K562 (cell line): ENCODE data around the gene ZNF599. TPM values are rescaled to one million over a fixed set of nuclear protein-coding genes. Genes with fewer than 3 reads are reported as not detected.
A peak's percentile ranks its signal among the peaks of the same experiment; 100 is the strongest.

ENCODE experiments used
- ATAC-seq: fragments of 200-7000 bp; cut with Tn5 transposase; 3 replicates; pipeline ENCODE4 v1.9.1; 2020; ENCODE audit warnings: moderate library complexity
- BruUV-seq: library from RNA; stranded (reverse); fragments of 400-500 nt; replicated peaks from 2 replicates; lab custom pipeline; 2021; lab: Mats Ljungman, UMichigan
- CTCF ChIA-PET: fragments of 300-600 bp; formaldehyde crosslinking; extraction: SDS; loops from one replicate; lab custom pipeline; 2021; ENCODE audit warnings: low intra/inter-chr PET ratio; lab: Yijun Ruan, JAX
- POLR2A ChIA-PET: fragments of 300-600, 350-650 bp; sonication (Branson Sonifier 250); formaldehyde crosslinking; extraction: SDS; loops from one replicate; lab custom pipeline; 2021; ENCODE audit warnings: antibody characterized with exemption, inconsistent platforms; lab: Yijun Ruan, JAX
- DNase-seq, 4 experiments: peaks; one replicate each; pipeline versions ENCODE4 v3.0.0 to v3.0.0-alpha.2; 2011 to 2018; ENCODE audit warnings: low spot score in 3 of 4, mixed read lengths in 3 of 4; ENCODE audit errors: extremely low read depth in 1 of 4
- FAIRE-seq: peaks from 2 replicates; lab custom pipeline; 2011; peaks lifted over from hg19 to GRCh38; lab: Jason Lieb, UNC
- H2AFZ ChIP-seq: 2 replicates; pipeline ENCODE4 v1.6.0; 2011; ENCODE audit warnings: low read depth, low read length, control low read depth, inconsistent platforms
- H3K27ac ChIP-seq: fragments of 200-600 bp; 3 replicates; pipeline ENCODE4 v1.8.0; 2011; ENCODE audit warnings: low read depth, mild to moderate bottlenecking, control low read depth, inconsistent platforms, low read length, moderate library complexity, mixed read lengths; ENCODE audit errors: extremely low read depth
- H3K27me3 ChIP-seq, 2 experiments: fragments of 300-600 bp in 1 of 2; 2 replicates in 1 of 2; 3 replicates in 1 of 2; pipeline versions ENCODE4 v1.6.0 to v1.8.0; 2011; ENCODE audit warnings: inconsistent platforms in 2 of 2, low read length in 2 of 2, mild to moderate bottlenecking in 1 of 2, mixed read lengths in 1 of 2, moderate library complexity in 1 of 2; ENCODE audit not compliant: control insufficient read depth in 2 of 2, insufficient read depth in 2 of 2
- H3K36me3 ChIP-seq: fragments of 300-600 bp; 3 replicates; pipeline ENCODE4 v1.8.0; 2011; ENCODE audit warnings: mild to moderate bottlenecking, low read length, inconsistent platforms; ENCODE audit not compliant: control insufficient read depth, insufficient read depth
- H3K4me1 ChIP-seq, 2 experiments: fragments of 200-600 bp in 1 of 2; replicated peaks in 1 of 2; 2 replicates in 1 of 2; 3 replicates in 1 of 2; pipeline versions ENCODE4 v1.5.1 to v1.8.0; 2011; ENCODE audit warnings: inconsistent platforms in 2 of 2, low read length in 2 of 2, mild to moderate bottlenecking in 1 of 2, mixed read lengths in 1 of 2, moderate library complexity in 1 of 2; ENCODE audit not compliant: control insufficient read depth in 2 of 2, insufficient read depth in 2 of 2
- H3K4me2 ChIP-seq: 2 replicates; pipeline ENCODE4 v1.6.1; 2011; ENCODE audit warnings: low read length, control low read depth, inconsistent platforms, mixed read lengths; ENCODE audit not compliant: insufficient read depth
- H3K4me3 ChIP-seq: fragments of 200-600 bp; sonication (generic), shearing (Covaris generic); 2 replicates; pipeline ENCODE4 v1.5.1; 2016; ENCODE audit warnings: control low read depth, inconsistent platforms
- H3K79me2 ChIP-seq: fragments of 200-600 bp; 3 replicates; pipeline ENCODE4 v1.8.0; 2011; ENCODE audit warnings: low read length, inconsistent platforms; ENCODE audit not compliant: control insufficient read depth, insufficient read depth
- H3K9ac ChIP-seq, 2 experiments: 2 replicates each; pipeline versions ENCODE4 v1.6.0 to v1.6.1; 2011; ENCODE audit warnings: low read depth in 2 of 2, low read length in 2 of 2, control low read depth in 1 of 2, inconsistent platforms in 1 of 2, mild to moderate bottlenecking in 1 of 2, mixed read lengths in 1 of 2; ENCODE audit not compliant: insufficient read depth in 1 of 2
- H3K9me1 ChIP-seq: one replicate; pipeline ENCODE4 v1.6.0; 2011; ENCODE audit warnings: inconsistent platforms, mild to moderate bottlenecking, low read length, moderate library complexity; ENCODE audit not compliant: control insufficient read depth, insufficient read depth
- H3K9me3 ChIP-seq: replicated peaks from 2 replicates; pipeline ENCODE4 v1.5.1; 2011; ENCODE audit warnings: low read depth, low read length, inconsistent platforms; ENCODE audit not compliant: control insufficient read depth, insufficient read depth
- H4K20me1 ChIP-seq: replicated peaks from 2 replicates; pipeline ENCODE4 v1.6.1; 2011; ENCODE audit warnings: low read length, inconsistent platforms, mixed read lengths; ENCODE audit not compliant: control insufficient read depth, insufficient read depth
- CHD4 ChIP-seq: fragments of 200-600 bp; sonication (generic); IDR thresholded peaks from 3 replicates; pipeline ENCODE4 v1.6.1; 2012; ENCODE audit warnings: low read depth, mild to moderate bottlenecking, mixed read lengths, low read length, inconsistent platforms; ENCODE audit not compliant: insufficient read depth, insufficient replicate concordance, poor library complexity, severe bottlenecking
- CREM ChIP-seq: IDR thresholded peaks from 2 replicates; pipeline ENCODE4 v1.6.1; 2014; ENCODE audit warnings: antibody characterized with exemption, low read depth
- CTCFL ChIP-seq: IDR thresholded peaks from 2 replicates; pipeline ENCODE4 v1.6.1; 2011; ENCODE audit warnings: borderline replicate concordance, low read depth, mild to moderate bottlenecking, moderate library complexity, low read length; ENCODE audit not compliant: insufficient read depth, poor library complexity, severe bottlenecking
- GTF2F1 ChIP-seq: IDR thresholded peaks from 2 replicates; pipeline ENCODE4 v1.6.1; 2011; ENCODE audit warnings: low read depth, low read length, improper control_type of control experiment
- MAX ChIP-seq: sonication (generic); formaldehyde crosslinking; IDR thresholded peaks from 2 replicates; pipeline ENCODE4 v1.9.0; 2022; ENCODE audit warnings: mild to moderate bottlenecking, missing genetic modification reagents
- MCM7 ChIP-seq, 2 experiments: fragments of 450-650 bp; IDR thresholded peaks; 2 replicates each; pipeline ENCODE4 v1.6.1; 2016 to 2018
- NR2C2 ChIP-seq, 2 experiments: fragments of 200-800 bp in 1 of 2; sonication (Bioruptor generic) in 1 of 2; sonication (generic) in 1 of 2; formaldehyde crosslinking in 1 of 2; IDR thresholded peaks; 2 replicates each; pipeline versions ENCODE4 v1.6.1 to v1.8.0; 2016 to 2022; ENCODE audit warnings: mild to moderate bottlenecking in 1 of 2, missing compliant biosample characterization in 1 of 2, missing genetic modification characterization in 1 of 2, missing genetic modification reagents in 1 of 2
- PCBP1 ChIP-seq: fragments of 200-400 bp; formaldehyde crosslinking; IDR thresholded peaks from 2 replicates; pipeline ENCODE4 v1.6.1; 2018; ENCODE audit warnings: mild to moderate bottlenecking, low read depth, low read length; ENCODE audit not compliant: poor library complexity, severe bottlenecking
- PKNOX1 ChIP-seq: fragments of 450-650 bp; IDR thresholded peaks from 2 replicates; pipeline ENCODE4 v1.6.1; 2016
- TCF15 ChIP-seq: fragments of 250-450 bp; sonication (Bioruptor Pico); IDR thresholded peaks from 2 replicates; pipeline ENCODE4 v1.8.0; 2022; ENCODE audit warnings: moderate library complexity, mild to moderate bottlenecking, inconsistent platforms
- WGBS: fragments of 100-300 bp; shearing (Covaris generic); methylation state at CpG from one replicate; pipeline ENCODE4 v1.1.6; 2016; ENCODE audit warnings: low coverage, mixed read lengths; ENCODE audit not compliant: insufficient coverage; ENCODE audit errors: missing lambda C conversion rate; 5-methylcytosine and 5-hydroxymethylcytosine counted together
- in situ Hi-C: fragments of 300-500 bp; cut with MboI; formaldehyde crosslinking; loops from 4 replicates; pipeline ENCODE4 v1.15.0; 2018; ENCODE audit warnings: inconsistent platforms, mixed read lengths
- intact Hi-C: fragments of 100-400 bp; cut with micrococcal nuclease; formaldehyde crosslinking; loops from 2 replicates; pipeline ENCODE4 v1.14.2; 2022
- polyA plus RNA-seq, 8 experiments: library from polyadenylated mRNA; depleted of rRNA in 4 of 8; stranded (reverse) in 5 of 8; unstranded in 3 of 8; fragments of >200 nt; fragmentation: Nextera tagmentation in 2 of 8; fragmentation: Illumina TruSeq in 1 of 8; extraction: Ambion mirVana in 2 of 8; extraction: Trizol in 1 of 8; gene quantifications; 2 replicates each; pipeline versions ENCODE4 v1.2.1 to v1.2.3, GENCODE V29; 2011 to 2014; ENCODE audit warnings: inconsistent platforms in 1 of 8, missing spikeins in 1 of 8
- total RNA-seq, 7 experiments: library from RNA; depleted of rRNA in 6 of 7; stranded (reverse); fragments of >200 nt in 6 of 7; fragmentation: Illumina TruSeq in 2 of 7; extraction: Trizol in 2 of 7; gene quantifications; 2 replicates each; pipeline versions ENCODE4 v1.2.1 to v1.2.3, GENCODE V29; 2011 to 2021; ENCODE audit warnings: low replicate concordance in 1 of 7

Gene ZNF599
- total and polyA plus RNA-seq, 9 of the 15 experiments (the other 6 are each of a cell fraction or from before 2014, with no cell fraction given), result 0.71 to 6.7 (median 2.8) TPM

GRCh38 chr19:34722353-34722752 lies 50.7 kb downstream of the ZNF599 start:
- H3K4me1 ChIP-seq, result no peaks in the 10 kb centered on the region
- H2AFZ ChIP-seq, result no peak overlapping the region
- ATAC-seq (peak; percentile 71), DNase-seq (no peak), FAIRE-seq (peak; percentile 72)
- WGBS, result under 1% methylated on average over 11 of the region's 11 CpGs
- no peak for TF ChIP-seq CHD4
- no peak for TF ChIP-seq CREM
- TF ChIP-seq TCF15 (CRISPR knock-in tag), result no peak
- no peak for TF ChIP-seq PCBP1
- no peak for TF ChIP-seq CTCFL
- TF ChIP-seq PKNOX1, result no peak
- no peak for TF ChIP-seq MCM7 (IDR thresholded peaks at IDR 0.05)
- no peak for TF ChIP-seq NR2C2 (CRISPR knock-in tag; IDR thresholded peaks at IDR 0.05)
- no peak for TF ChIP-seq NR2C2 (tag; IDR thresholded peaks at IDR 0.05)
- TF ChIP-seq GTF2F1, result no peak
- no peak for TF ChIP-seq MAX
- no peak overlapping the region for H3K27ac ChIP-seq
- POLR2A ChIA-PET, result interaction anchor here (0.6 kb wide), 1 partner anchor 47 kb away, joined by 3 read pairs; no protein-coding TSS in a partner anchor
- H3K9me3 ChIP-seq, result no peaks in the 10 kb centered on the region
- H3K4me2 ChIP-seq, result no peak overlapping the region; the same call in 1 of the 2 replicates
- no peak overlapping the region for H3K9ac ChIP-seq
- no peaks in the 10 kb centered on the region for H3K36me3 ChIP-seq
- H3K4me3 ChIP-seq, result no peak overlapping the region
- CTCF ChIA-PET, result no interaction called here
- no peaks in the 10 kb centered on the region for H3K79me2 ChIP-seq
- H3K27me3 ChIP-seq, result peaks cover 17 to 39% of the 10 kb centered on the region in 2 experiments
- no TSS peak for BruUV-seq
- no peaks in the 10 kb centered on the region for H4K20me1 ChIP-seq
- in situ Hi-C loops (loop anchor here (25.0 kb wide), 1 partner anchor 1285 kb away; no protein-coding TSS in a partner anchor), intact Hi-C loops (no loop called here)
- H3K9me1 ChIP-seq, result no peaks in the 10 kb centered on the region
